Measurements from ENCODE around the gene PRND. TPM values are rescaled to one million over a fixed set of nuclear protein-coding genes. Genes with fewer than 3 reads are reported as not detected.

PRND gene
- total and polyA plus RNA-seq, 2 of the 4 experiments (the other 2 are of a cell fraction) = not detected

GRCh38 chr20:4672948-4673347 lies 48.8 kb upstream of the PRND start:
- no peak overlapping the region for H4K5ac ChIP-seq (ENCODE audit: low read depth, low read length)
- no peak for DNase-seq
- no peak overlapping the region for H4K8ac ChIP-seq (ENCODE audit: low read depth in 2 of 2, low read length in 2 of 2)
- BruUV-seq (replicated peaks) = no TSS peak
- no peak overlapping the region for H3K4ac ChIP-seq (ENCODE audit: low read depth, low read length)
- H3K23ac ChIP-seq (ENCODE audit: low read depth, low read length) = no peak overlapping the region
- no peak overlapping the region for H3K56ac ChIP-seq (ENCODE audit: extremely low read depth, insufficient read depth, low read length)
- peaks cover 24% of the 10 kb centered on the region for H3K27me3 ChIP-seq (ENCODE audit: control insufficient read depth, insufficient read depth, low read length)
- no peak overlapping the region for H4K91ac ChIP-seq (ENCODE audit: insufficient read depth, low read depth, low read length)
- H3K36me3 ChIP-seq (ENCODE audit: control insufficient read depth, insufficient read depth, low read length) = no peaks in the 10 kb centered on the region
- no peak for ATAC-seq (ENCODE audit: low read depth)
- no peaks in the 10 kb centered on the region for H4K20me1 ChIP-seq (ENCODE audit: insufficient read depth, low read length)
- H3K79me1 ChIP-seq (ENCODE audit: low read depth in 1 of 2, low read length in 2 of 2) = no peaks in the 10 kb centered on the region
- intact Hi-C loops (cut with micrococcal nuclease) (no loop called here), in situ Hi-C loops (cut with MboI; ENCODE audit: low sequenced_read_pairs) (no loop called here), dilution Hi-C loops (cut with HindIII; ENCODE audit: low sequenced_read_pairs, unreplicated experiment) (no loop called here)
- no peaks in the 10 kb centered on the region for H3K4me1 ChIP-seq (ENCODE audit: control insufficient read depth, insufficient read depth, low read length)
- H3K4me3 ChIP-seq (ENCODE audit: insufficient read depth, low read depth, low read length) = no peak overlapping the region
- no peak overlapping the region for H2BK5ac ChIP-seq (ENCODE audit: low read depth, low read length, poor library complexity, severe bottlenecking)
- H3K4me2 ChIP-seq (ENCODE audit: low read depth, low read length) = no peak overlapping the region
- H3K27ac ChIP-seq (ENCODE audit: insufficient read depth, low read length) = no peak overlapping the region
- H3K18ac ChIP-seq (ENCODE audit: low read depth, low read length) = no peak overlapping the region
- H3K9me1 ChIP-seq (ENCODE audit: insufficient read depth, low read length) = 0 out of 2 replicates have a peak, but pooled peaks cover 3% of the 10 kb centered on the region
- H3K14ac ChIP-seq (replicated peaks; ENCODE audit: low read depth, low read length) = no peak overlapping the region
- no peak overlapping the region for H2AK9ac ChIP-seq (replicated peaks; ENCODE audit: low read depth, low read length, poor library complexity)
- H2BK20ac ChIP-seq (ENCODE audit: low read depth, low read length) = no peak overlapping the region
- peaks cover 2% of the 10 kb centered on the region; the same call in 1 of the 2 replicates for H3K9me3 ChIP-seq (ENCODE audit: control insufficient read depth, insufficient read depth, low read length)
- ChIA-PET CTCF (interaction anchor here (1.0 kb wide), 1 partner anchor 20 kb away, joined by 3 read pairs; no protein-coding TSS in a partner anchor), POLR2A (ENCODE audit: unreplicated experiment) (no interaction called here)
- H2BK15ac ChIP-seq (ENCODE audit: low read depth, low read length) = no peak overlapping the region
- H2AK5ac ChIP-seq (ENCODE audit: low read depth, low read length) = no peak overlapping the region
- no peak overlapping the region for H2BK120ac ChIP-seq (ENCODE audit: low read depth, low read length)
- no peak overlapping the region for H2AFZ ChIP-seq (replicated peaks; ENCODE audit: low read length, poor library complexity)
- no CpG with 5 or more reads among the region's 5 CpGs for WGBS, 2 experiments (ENCODE audit: extremely low coverage in 2 of 2, insufficient read length in 1 of 2)
- H3K9ac ChIP-seq (ENCODE audit: low read depth, low read length) = no peak overlapping the region
- TF ChIP-seq MXI1 (IDR thresholded peaks at IDR 0.05; ENCODE audit: borderline replicate concordance, low read depth, low read length) = no peak
- TF ChIP-seq BHLHE40 (IDR thresholded peaks at IDR 0.05; ENCODE audit: low read depth, low read length) = no peak
- TF ChIP-seq, protein P1, sequence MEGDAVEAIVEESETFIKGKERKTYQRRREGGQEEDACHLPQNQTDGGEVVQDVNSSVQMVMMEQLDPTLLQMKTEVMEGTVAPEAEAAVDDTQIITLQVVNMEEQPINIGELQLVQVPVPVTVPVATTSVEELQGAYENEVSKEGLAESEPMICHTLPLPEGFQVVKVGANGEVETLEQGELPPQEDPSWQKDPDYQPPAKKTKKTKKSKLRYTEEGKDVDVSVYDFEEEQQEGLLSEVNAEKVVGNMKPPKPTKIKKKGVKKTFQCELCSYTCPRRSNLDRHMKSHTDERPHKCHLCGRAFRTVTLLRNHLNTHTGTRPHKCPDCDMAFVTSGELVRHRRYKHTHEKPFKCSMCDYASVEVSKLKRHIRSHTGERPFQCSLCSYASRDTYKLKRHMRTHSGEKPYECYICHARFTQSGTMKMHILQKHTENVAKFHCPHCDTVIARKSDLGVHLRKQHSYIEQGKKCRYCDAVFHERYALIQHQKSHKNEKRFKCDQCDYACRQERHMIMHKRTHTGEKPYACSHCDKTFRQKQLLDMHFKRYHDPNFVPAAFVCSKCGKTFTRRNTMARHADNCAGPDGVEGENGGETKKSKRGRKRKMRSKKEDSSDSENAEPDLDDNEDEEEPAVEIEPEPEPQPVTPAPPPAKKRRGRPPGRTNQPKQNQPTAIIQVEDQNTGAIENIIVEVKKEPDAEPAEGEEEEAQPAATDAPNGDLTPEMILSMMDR (conservative IDR thresholded peaks at IDR 0.05; ENCODE audit: low read depth, low read length) = no peak
- no peak for TF ChIP-seq FOS (IDR thresholded peaks at IDR 0.05; ENCODE audit: low read depth, low read length)
- no peak for TF ChIP-seq SMC3 (IDR thresholded peaks at IDR 0.05; ENCODE audit: low read depth, low read length)
- no peak for TF ChIP-seq MAZ (IDR thresholded peaks at IDR 0.05; ENCODE audit: borderline replicate concordance, low read depth, low read length)
- TF ChIP-seq USF2 (IDR thresholded peaks at IDR 0.05; ENCODE audit: low read depth, low read length) = no peak
- no peak for TF ChIP-seq CHD1 (IDR thresholded peaks at IDR 0.05; ENCODE audit: low read depth, low read length)
- TF ChIP-seq RAD21 (IDR thresholded peaks at IDR 0.05; ENCODE audit: low read length) = no peak
- no peak for TF ChIP-seq CEBPB (IDR thresholded peaks at IDR 0.05; ENCODE audit: low read depth, low read length)
- TF ChIP-seq NFE2L2 (IDR thresholded peaks at IDR 0.05; ENCODE audit: low read depth, low read length) = no peak
- no peak for TF ChIP-seq RFX5 (IDR thresholded peaks at IDR 0.05; ENCODE audit: low read depth, low read length)
- no peak for TF ChIP-seq RCOR1 (IDR thresholded peaks at IDR 0.05; ENCODE audit: insufficient replicate concordance, low read length)
- TF ChIP-seq, protein P2, sequence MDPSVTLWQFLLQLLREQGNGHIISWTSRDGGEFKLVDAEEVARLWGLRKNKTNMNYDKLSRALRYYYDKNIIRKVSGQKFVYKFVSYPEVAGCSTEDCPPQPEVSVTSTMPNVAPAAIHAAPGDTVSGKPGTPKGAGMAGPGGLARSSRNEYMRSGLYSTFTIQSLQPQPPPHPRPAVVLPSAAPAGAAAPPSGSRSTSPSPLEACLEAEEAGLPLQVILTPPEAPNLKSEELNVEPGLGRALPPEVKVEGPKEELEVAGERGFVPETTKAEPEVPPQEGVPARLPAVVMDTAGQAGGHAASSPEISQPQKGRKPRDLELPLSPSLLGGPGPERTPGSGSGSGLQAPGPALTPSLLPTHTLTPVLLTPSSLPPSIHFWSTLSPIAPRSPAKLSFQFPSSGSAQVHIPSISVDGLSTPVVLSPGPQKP (IDR thresholded peaks at IDR 0.05; ENCODE audit: borderline replicate concordance, low read depth, low read length) = no peak
- no peak for TF ChIP-seq MAFK (IDR thresholded peaks at IDR 0.05; ENCODE audit: low read depth, low read length)
- no peak for TF ChIP-seq POLR2A (IDR thresholded peaks at IDR 0.05; ENCODE audit: low read depth, low read length)

Data from IMR-90 (cell line).